OCI-LY1 (cell line): ENCODE data around the gene CLSTN2.

Experiments
- H2AFZ ChIP-seq: fragments of 200-600 bp; sonication (generic), shearing (Covaris generic); 2 replicates; pipeline ENCODE4 v1.6.0; 2014; ENCODE audit warnings: antibody characterized with exemption, mild to moderate bottlenecking, low read length
- H3F3A ChIP-seq: fragments of 200-600 bp; sonication (generic), shearing (Covaris generic); 2 replicates; pipeline ENCODE4 v1.6.0; 2014; ENCODE audit warnings: mild to moderate bottlenecking, antibody characterized with exemption, low read length, moderate library complexity; ENCODE audit not compliant: insufficient read depth
- H3K27ac ChIP-seq: fragments of 200-600 bp; sonication (generic); 2 replicates; pipeline ENCODE4 v1.5.1; 2014; ENCODE audit warnings: low read length, mixed run types, mild to moderate bottlenecking, low read depth; ENCODE audit not compliant: poor library complexity, severe bottlenecking
- H3K27me3 ChIP-seq: fragments of 200-600 bp; sonication (generic); 2 replicates; pipeline ENCODE4 v1.6.0; 2014; ENCODE audit warnings: antibody characterized with exemption, mild to moderate bottlenecking, low read length, moderate library complexity; ENCODE audit not compliant: insufficient read depth
- H3K36me3 ChIP-seq: fragments of 200-600 bp; sonication (generic); 2 replicates; pipeline ENCODE4 v1.6.1; 2014; ENCODE audit warnings: mild to moderate bottlenecking, antibody characterized with exemption, low read length, moderate library complexity, mixed read lengths; ENCODE audit not compliant: insufficient read depth
- H3K4me1 ChIP-seq: fragments of 200-600 bp; sonication (generic); 2 replicates; pipeline ENCODE4 v1.5.1; 2014; ENCODE audit warnings: mild to moderate bottlenecking, low read length, moderate library complexity; ENCODE audit not compliant: insufficient read depth, severe bottlenecking
- H3K4me2 ChIP-seq: fragments of 200-600 bp; sonication (generic), shearing (Covaris generic); 2 replicates; pipeline ENCODE4 v1.6.1; 2014; ENCODE audit warnings: low read length
- H3K4me3 ChIP-seq: fragments of 200-600 bp; sonication (generic); 2 replicates; pipeline ENCODE4 v1.5.1; 2014; ENCODE audit warnings: low read length, low read depth, mild to moderate bottlenecking, mixed read lengths; ENCODE audit not compliant: poor library complexity, severe bottlenecking
- H3K79me2 ChIP-seq: fragments of 200-600 bp; shearing (Covaris generic); 2 replicates; pipeline ENCODE4 v1.6.1; 2016; ENCODE audit warnings: mixed run types, low read length, mixed read lengths; ENCODE audit not compliant: insufficient read depth
- H3K9ac ChIP-seq: fragments of 200-600 bp; sonication (generic), shearing (Covaris generic); 2 replicates; pipeline ENCODE4 v1.6.1; 2014; ENCODE audit warnings: mild to moderate bottlenecking, low read length, mixed read lengths
- H3K9me2 ChIP-seq: fragments of 200-600 bp; sonication (generic), shearing (Covaris generic); 2 replicates; pipeline ENCODE4 v1.6.1; 2014; ENCODE audit warnings: low read depth, mild to moderate bottlenecking, low read length, mixed read lengths
- H3K9me3 ChIP-seq: fragments of 200-600 bp; shearing (Covaris generic); 2 replicates; pipeline ENCODE4 v1.6.1; 2014; ENCODE audit warnings: low read length, mixed read lengths
- H4K20me1 ChIP-seq: fragments of 200-600 bp; sonication (generic), shearing (Covaris generic); 2 replicates; pipeline ENCODE4 v1.6.0; 2016; ENCODE audit warnings: mild to moderate bottlenecking, low read length; ENCODE audit not compliant: insufficient read depth
- CTCF ChIP-seq: fragments of 200-600 bp; sonication (generic), shearing (Covaris generic); IDR thresholded peaks from 2 replicates; pipeline ENCODE4 v1.5.1; 2017; ENCODE audit warnings: mild to moderate bottlenecking, antibody characterized with exemption, low read length, moderate library complexity, mixed read lengths
- EZH2 ChIP-seq: fragments of 200-600 bp; sonication (generic), shearing (Covaris generic); IDR thresholded peaks from 2 replicates; pipeline ENCODE4 v1.8.0; 2017; ENCODE audit warnings: borderline replicate concordance, mixed run types, mild to moderate bottlenecking, antibody characterized with exemption, low read length, moderate library complexity, mixed read lengths

Gene CLSTN2

GRCh38 chr3:139988472-139989156 lies 53.6 kb downstream of the CLSTN2 start:
- H3K9me2 ChIP-seq: no peaks in the 10 kb centered on the region
- no peak for TF ChIP-seq CTCF
- no peak for TF ChIP-seq EZH2
- no peak overlapping the region for H3K9ac ChIP-seq
- no peaks in the 10 kb centered on the region for H3F3A ChIP-seq
- no peaks in the 10 kb centered on the region for H3K79me2 ChIP-seq
- H3K9me3 ChIP-seq: no peaks in the 10 kb centered on the region
- H3K27me3 ChIP-seq: 0 out of 2 replicates have a peak, but pooled peaks cover 5% of the 10 kb centered on the region
- H3K4me3 ChIP-seq: no peak overlapping the region
- no peak overlapping the region for H3K4me2 ChIP-seq
- no peaks in the 10 kb centered on the region for H4K20me1 ChIP-seq
- H2AFZ ChIP-seq: no peak overlapping the region
- no peaks in the 10 kb centered on the region for H3K4me1 ChIP-seq
- no peaks in the 10 kb centered on the region for H3K36me3 ChIP-seq
- no peak overlapping the region for H3K27ac ChIP-seq

GRCh38 chr3:139994891-139995290 lies 59.9 kb downstream of the CLSTN2 start:
- no peaks in the 10 kb centered on the region for H4K20me1 ChIP-seq
- H3K4me1 ChIP-seq: no peaks in the 10 kb centered on the region
- no peaks in the 10 kb centered on the region for H3K79me2 ChIP-seq
- H3K4me3 ChIP-seq: no peak overlapping the region
- H3K9ac ChIP-seq: no peak overlapping the region
- H3K36me3 ChIP-seq: no peaks in the 10 kb centered on the region
- no peak overlapping the region for H3K4me2 ChIP-seq
- TF ChIP-seq CTCF (no peak), EZH2 (no peak)
- H3K27me3 ChIP-seq: no peaks in the 10 kb centered on the region; the same call in 1 of the 2 replicates
- no peaks in the 10 kb centered on the region for H3K9me2 ChIP-seq
- H3K27ac ChIP-seq: no peak overlapping the region
- H3K9me3 ChIP-seq: no peaks in the 10 kb centered on the region
- H3F3A ChIP-seq: no peaks in the 10 kb centered on the region
- H2AFZ ChIP-seq: no peak overlapping the region

- H3K36me3 ChIP-seq: no peaks in the 10 kb centered on the region
- H3K27ac ChIP-seq: no peak overlapping the region
- H4K20me1 ChIP-seq: no peaks in the 10 kb centered on the region
- H3K9me2 ChIP-seq: no peaks in the 10 kb centered on the region
- no peak overlapping the region for H2AFZ ChIP-seq
- no peaks in the 10 kb centered on the region for H3K27me3 ChIP-seq
- H3F3A ChIP-seq: no peaks in the 10 kb centered on the region
- H3K9me3 ChIP-seq: no peaks in the 10 kb centered on the region
- H3K4me3 ChIP-seq: no peak overlapping the region
- H3K4me2 ChIP-seq: no peak overlapping the region
- H3K4me1 ChIP-seq: no peaks in the 10 kb centered on the region
- no peaks in the 10 kb centered on the region for H3K79me2 ChIP-seq
- no peak overlapping the region for H3K9ac ChIP-seq
- TF ChIP-seq CTCF (no peak), EZH2 (no peak)
Observed at GRCh38 chr3:140004271-140004670, 69.3 kb downstream of the CLSTN2 start.
